ENCODE measurements around the gene GAB3.

- TF ChIP-seq CTCF (IDR thresholded peaks at IDR 0.05) (no peak), POLR2AphosphoS5 (IDR thresholded peaks at IDR 0.05) (no peak), POLR2A (IDR thresholded peaks at IDR 0.05; ENCODE audit: low read depth) (no peak)
These were observed 29.7 kb downstream of the GAB3 start for GRCh38 chrX:154721155-154721554.
